ENCODE measurements around the gene TPP1.

DNA sequence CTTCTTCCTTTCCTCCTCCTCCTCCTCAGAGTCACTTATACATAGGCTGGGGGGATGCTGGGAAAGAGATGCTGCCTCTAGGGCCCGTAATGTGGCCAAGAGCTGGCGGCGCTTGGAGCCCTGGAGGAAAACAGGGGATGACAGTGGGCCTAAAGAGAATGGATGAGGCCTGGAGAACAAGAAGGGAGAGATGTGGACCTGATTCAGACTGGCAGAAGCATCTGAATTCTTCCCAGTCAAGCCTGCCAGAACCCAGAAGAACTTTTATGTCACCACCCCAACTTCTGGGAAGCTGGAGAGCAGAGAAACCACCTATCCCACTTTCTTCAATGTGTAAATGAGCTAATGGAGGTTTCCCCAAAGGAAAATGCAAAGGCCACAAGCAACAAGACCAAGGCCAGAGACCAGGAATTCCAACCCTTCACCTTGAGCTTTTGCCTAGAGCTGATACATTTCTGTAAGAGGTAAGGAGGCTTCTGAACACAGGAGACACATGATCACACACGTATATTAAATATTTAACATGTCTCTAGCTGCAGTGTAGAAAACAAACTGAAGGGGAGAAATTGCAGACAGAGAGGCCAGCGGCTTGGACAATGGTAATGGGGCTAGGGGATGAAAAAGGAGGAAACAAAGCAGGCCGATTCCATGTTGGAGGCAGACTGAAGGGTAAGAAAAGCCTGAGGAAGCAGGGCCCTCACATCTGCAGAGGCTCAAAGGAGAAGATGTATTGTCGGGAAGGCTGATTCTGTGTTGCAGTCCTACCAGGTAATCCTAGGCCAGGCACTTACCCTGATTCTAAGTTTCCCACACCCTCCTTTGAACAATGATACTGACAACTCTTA is 16.9 kb downstream of the TPP1 start:
- TF ChIP-seq, protein P1, sequence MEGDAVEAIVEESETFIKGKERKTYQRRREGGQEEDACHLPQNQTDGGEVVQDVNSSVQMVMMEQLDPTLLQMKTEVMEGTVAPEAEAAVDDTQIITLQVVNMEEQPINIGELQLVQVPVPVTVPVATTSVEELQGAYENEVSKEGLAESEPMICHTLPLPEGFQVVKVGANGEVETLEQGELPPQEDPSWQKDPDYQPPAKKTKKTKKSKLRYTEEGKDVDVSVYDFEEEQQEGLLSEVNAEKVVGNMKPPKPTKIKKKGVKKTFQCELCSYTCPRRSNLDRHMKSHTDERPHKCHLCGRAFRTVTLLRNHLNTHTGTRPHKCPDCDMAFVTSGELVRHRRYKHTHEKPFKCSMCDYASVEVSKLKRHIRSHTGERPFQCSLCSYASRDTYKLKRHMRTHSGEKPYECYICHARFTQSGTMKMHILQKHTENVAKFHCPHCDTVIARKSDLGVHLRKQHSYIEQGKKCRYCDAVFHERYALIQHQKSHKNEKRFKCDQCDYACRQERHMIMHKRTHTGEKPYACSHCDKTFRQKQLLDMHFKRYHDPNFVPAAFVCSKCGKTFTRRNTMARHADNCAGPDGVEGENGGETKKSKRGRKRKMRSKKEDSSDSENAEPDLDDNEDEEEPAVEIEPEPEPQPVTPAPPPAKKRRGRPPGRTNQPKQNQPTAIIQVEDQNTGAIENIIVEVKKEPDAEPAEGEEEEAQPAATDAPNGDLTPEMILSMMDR (IDR thresholded peaks at IDR 0.05): no peak
- no peak for TF ChIP-seq POLR2A (IDR thresholded peaks at IDR 0.05)
- TF ChIP-seq EP300 (IDR thresholded peaks at IDR 0.05): no peak
